ENCODE data around the gene PLK5.

GRCh38 chr19:1507192-1507660 lies 16.7 kb upstream of the PLK5 start:
- TF ChIP-seq TAF1 (IDR thresholded peaks at IDR 0.05; ENCODE audit: low read depth) (no peak), EP300 (IDR thresholded peaks at IDR 0.05; ENCODE audit: borderline replicate concordance) (no peak), RAD21 (IDR thresholded peaks at IDR 0.05; ENCODE audit: low read depth) (no peak), MAX (IDR thresholded peaks at IDR 0.05) (no peak), FOXM1 (IDR thresholded peaks at IDR 0.05; ENCODE audit: borderline replicate concordance, low read depth) (no peak), REST (IDR thresholded peaks at IDR 0.05; ENCODE audit: low read depth) (no peak), YY1 (IDR thresholded peaks at IDR 0.05; ENCODE audit: low read depth) (no peak), CREB1 (IDR thresholded peaks at IDR 0.05; ENCODE audit: low read depth) (no peak), CEBPB (IDR thresholded peaks at IDR 0.05) (no peak), EGR1 (IDR thresholded peaks at IDR 0.05) (no peak), USF1 (IDR thresholded peaks at IDR 0.05) (no peak), TEAD4 (IDR thresholded peaks at IDR 0.05) (no peak)

Measured in Ishikawa (cell line).